Stomach (tissue), 9 donors: ENCODE data around the gene KIAA1671. TPM values are rescaled to one million over a fixed set of nuclear protein-coding genes. Genes with fewer than 3 reads are reported as not detected.
A peak's percentile ranks its signal among the peaks of the same experiment; 100 is the strongest.

Experiments used
- DNase-seq, 2 donors: peaks; one replicate each; pipeline versions ENCODE4 v3.0.0 to v3.0.0-alpha.2; 2013 to 2019
- H3K27ac ChIP-seq, 5 donors: fragments of 200-600 bp in 4 of 5; sonication (generic) in 4 of 5; one replicate each; pipeline ENCODE4 v1.5.1; 2013 to 2019; ENCODE audit warnings: mild to moderate bottlenecking in 1 of 5, moderate library complexity in 1 of 5
- H3K27me3 ChIP-seq, 3 donors: fragments of 200-600 bp; sonication (generic); one replicate each; pipeline ENCODE4 v1.5.1; 2017 to 2019; ENCODE audit warnings: mixed run types in 1 of 3
- H3K36me3 ChIP-seq, 4 donors: fragments of 200-600 bp; sonication (generic); 1 replicate in 3 of 4; 2 replicates in 1 of 4; pipeline ENCODE4 v1.5.1; 2016 to 2019
- H3K4me1 ChIP-seq, 4 donors: fragments of 200-600 bp; sonication (generic); one replicate each; pipeline ENCODE4 v1.5.1; 2016 to 2019
- H3K4me3 ChIP-seq, 4 donors: fragments of 200-600 bp; sonication (generic) in 3 of 4; one replicate each; pipeline ENCODE4 v1.5.1; 2016 to 2019; ENCODE audit warnings: mild to moderate bottlenecking in 1 of 4
- H3K9me3 ChIP-seq, 4 donors: fragments of 200-600 bp; sonication (generic); one replicate each; pipeline ENCODE4 v1.5.1; 2016 to 2019
- EP300 ChIP-seq: sonication (generic); formaldehyde crosslinking; IDR thresholded peaks from one replicate; pipeline ENCODE4 v1.6.1; 2017; ENCODE audit warnings: antibody characterized with exemption
- POLR2A ChIP-seq, 4 donors: fragments of 450-650 bp; IDR thresholded peaks; one replicate each; pipeline ENCODE4 v1.6.1; 2016; ENCODE audit warnings: antibody characterized with exemption in 4 of 4, control low read depth in 2 of 4, mild to moderate bottlenecking in 1 of 4, moderate library complexity in 1 of 4
- POLR2AphosphoS5 ChIP-seq, 3 donors: sonication (generic); formaldehyde crosslinking; IDR thresholded peaks; one replicate each; pipeline ENCODE4 v1.6.1; 2016; ENCODE audit warnings: antibody characterized with exemption in 3 of 3
- WGBS, 5 donors: extraction: QIAGEN DNeasy Blood & Tissue Kit in 3 of 5; methylation state at CpG; one replicate each; pipeline versions ENCODE4 v1.1.5 to v1.1.7; 2013 to 2018; 5-methylcytosine and 5-hydroxymethylcytosine counted together
- intact Hi-C: fragments of 100-400 bp; cut with DNase I; formaldehyde crosslinking; loops from one replicate; pipeline ENCODE4 v1.15.1; 2023; ENCODE audit warnings: low total_unique reads
- polyA plus RNA-seq, 3 donors: library from polyadenylated mRNA; stranded (reverse); fragments of 200-250 nt; gene quantifications; one replicate each; pipeline ENCODE4 v1.2.3, GENCODE V29; 2013
- total RNA-seq, 5 donors: library from RNA; depleted of rRNA; stranded (reverse); fragments of >200 nt; gene quantifications; one replicate each; pipeline versions ENCODE4 v1.1.0 to v1.2.3, GENCODE V29; 2014 to 2016
- TF ChIP-seq, protein P1 (sequence below), 7 experiments: fragments of 450-650 bp in 4 of 7; fragments of 200-600 bp in 3 of 7; sonication (generic) in 3 of 7; IDR thresholded peaks; one replicate each; pipeline ENCODE4 v1.5.1; 2016 to 2019; ENCODE audit warnings: antibody characterized with exemption in 7 of 7, control low read depth in 2 of 7, mild to moderate bottlenecking in 1 of 7
- donor health status: healthy with polysubstance abuse.
- donor health status: Bipolar disorder and iron deficiency.
- donor health status: healthy.

Gene KIAA1671
- total and polyA plus RNA-seq, 8 donors: 5.7 to 80.5 (median 32.5) TPM

DNA sequence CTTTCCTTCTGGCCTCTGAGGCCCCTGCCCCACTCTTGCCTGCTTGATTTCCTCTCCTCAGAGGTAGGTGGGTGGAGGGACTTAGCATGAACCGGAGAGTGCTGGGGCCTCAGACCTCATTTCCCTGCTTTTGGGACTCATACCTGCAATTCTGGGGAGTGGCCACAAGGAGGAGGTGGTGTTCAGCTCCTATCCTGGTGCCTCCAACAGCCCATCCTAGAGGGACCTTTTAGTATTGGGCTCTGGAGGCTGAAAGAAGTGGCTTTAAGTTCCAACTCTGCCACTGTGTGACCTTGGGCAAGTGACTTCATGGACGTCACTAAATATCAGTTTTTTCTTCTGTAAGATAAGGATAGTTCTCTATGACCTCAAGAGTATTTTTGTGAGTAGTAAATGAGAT lies 98.6 kb downstream of the KIAA1671 start:
- no peak for TF ChIP-seq POLR2AphosphoS5 (IDR thresholded peaks at IDR 0.05)
- TF ChIP-seq, protein P1, sequence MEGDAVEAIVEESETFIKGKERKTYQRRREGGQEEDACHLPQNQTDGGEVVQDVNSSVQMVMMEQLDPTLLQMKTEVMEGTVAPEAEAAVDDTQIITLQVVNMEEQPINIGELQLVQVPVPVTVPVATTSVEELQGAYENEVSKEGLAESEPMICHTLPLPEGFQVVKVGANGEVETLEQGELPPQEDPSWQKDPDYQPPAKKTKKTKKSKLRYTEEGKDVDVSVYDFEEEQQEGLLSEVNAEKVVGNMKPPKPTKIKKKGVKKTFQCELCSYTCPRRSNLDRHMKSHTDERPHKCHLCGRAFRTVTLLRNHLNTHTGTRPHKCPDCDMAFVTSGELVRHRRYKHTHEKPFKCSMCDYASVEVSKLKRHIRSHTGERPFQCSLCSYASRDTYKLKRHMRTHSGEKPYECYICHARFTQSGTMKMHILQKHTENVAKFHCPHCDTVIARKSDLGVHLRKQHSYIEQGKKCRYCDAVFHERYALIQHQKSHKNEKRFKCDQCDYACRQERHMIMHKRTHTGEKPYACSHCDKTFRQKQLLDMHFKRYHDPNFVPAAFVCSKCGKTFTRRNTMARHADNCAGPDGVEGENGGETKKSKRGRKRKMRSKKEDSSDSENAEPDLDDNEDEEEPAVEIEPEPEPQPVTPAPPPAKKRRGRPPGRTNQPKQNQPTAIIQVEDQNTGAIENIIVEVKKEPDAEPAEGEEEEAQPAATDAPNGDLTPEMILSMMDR (IDR thresholded peaks at IDR 0.05): peak in 1 of 7 experiments; percentile 8
- Histone ChIP-seq H3K36me3 (peaks cover 0 to 18% (median 16%) of the 10 kb centered on the region in 4 donors), H3K4me3 (no peak overlapping the region), H3K9me3 (peaks cover 0 to 11% (median 4%) of the 10 kb centered on the region in 4 donors), H3K4me1 (peaks cover 0 to 10% (median 3%) of the 10 kb centered on the region in 4 donors), H3K27ac (no peak overlapping the region), H3K27me3 (no peaks in the 10 kb centered on the region)
- 86 to 95% (median 89%) methylated on average over 2 of the region's 2 CpGs for WGBS, 5 donors
- intact Hi-C loops: loop anchor here (5.0 kb wide), 1 partner anchor 114 kb away; no protein-coding TSS in a partner anchor
- no peak for DNase-seq

DNA sequence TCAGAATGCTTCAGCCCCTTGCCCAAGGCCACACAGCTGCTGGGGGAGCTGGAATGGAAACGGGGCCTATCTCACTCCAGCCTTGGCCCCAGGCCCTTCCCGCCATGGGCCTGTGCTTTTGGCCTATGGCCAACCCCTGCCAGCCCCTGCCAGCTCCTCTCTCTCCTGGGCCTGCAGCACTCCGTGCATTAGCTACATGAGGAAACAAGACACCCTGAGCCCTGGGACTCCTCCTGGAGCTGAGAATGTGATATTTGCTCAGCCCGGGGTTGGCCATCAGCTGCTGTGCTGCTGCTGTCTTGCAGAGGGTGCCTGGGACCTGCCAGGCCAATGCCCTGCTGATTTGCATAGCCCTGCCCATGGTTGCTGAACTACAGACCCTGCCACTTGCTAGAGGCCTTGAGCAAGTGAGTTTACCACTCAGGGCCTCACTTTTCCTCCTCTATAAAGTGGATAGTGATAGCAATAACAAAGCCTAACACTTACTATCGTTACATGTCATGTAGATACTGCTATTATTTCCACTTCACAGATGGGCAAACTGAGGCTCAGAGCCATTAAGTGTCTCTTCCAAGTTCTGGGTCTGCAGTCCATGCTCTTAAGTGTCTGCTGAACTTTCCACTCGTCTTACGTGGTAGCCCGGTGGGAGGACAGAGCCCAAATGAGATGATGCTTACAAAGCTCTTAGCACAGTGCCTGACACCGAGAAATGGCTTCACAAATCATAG lies 99.6 kb downstream of the KIAA1671 start:
- 57 to 65% (median 61%) methylated on average over 9 of the region's 9 CpGs for WGBS, 5 donors
- TF ChIP-seq EP300 (no peak), POLR2A (IDR thresholded peaks at IDR 0.05) (no peak), POLR2AphosphoS5 (IDR thresholded peaks at IDR 0.05) (no peak)
- TF ChIP-seq, protein P1 (IDR thresholded peaks at IDR 0.05): no peak
- Histone ChIP-seq H3K27ac (peak overlapping the region in 1 of 5 donors; percentile 2), H3K27me3 (no peaks in the 10 kb centered on the region), H3K4me3 (no peak overlapping the region), H3K36me3 (peaks cover 0 to 18% (median 16%) of the 10 kb centered on the region in 4 donors), H3K9me3 (peaks cover 0 to 11% (median 4%) of the 10 kb centered on the region in 4 donors), H3K4me1 (peaks cover 0 to 10% (median 3%) of the 10 kb centered on the region in 4 donors)
- intact Hi-C loops: loop anchor here (5.0 kb wide), 1 partner anchor 115 kb away; no protein-coding TSS in a partner anchor
- DNase-seq: peak; percentile 61 to 72

DNA sequence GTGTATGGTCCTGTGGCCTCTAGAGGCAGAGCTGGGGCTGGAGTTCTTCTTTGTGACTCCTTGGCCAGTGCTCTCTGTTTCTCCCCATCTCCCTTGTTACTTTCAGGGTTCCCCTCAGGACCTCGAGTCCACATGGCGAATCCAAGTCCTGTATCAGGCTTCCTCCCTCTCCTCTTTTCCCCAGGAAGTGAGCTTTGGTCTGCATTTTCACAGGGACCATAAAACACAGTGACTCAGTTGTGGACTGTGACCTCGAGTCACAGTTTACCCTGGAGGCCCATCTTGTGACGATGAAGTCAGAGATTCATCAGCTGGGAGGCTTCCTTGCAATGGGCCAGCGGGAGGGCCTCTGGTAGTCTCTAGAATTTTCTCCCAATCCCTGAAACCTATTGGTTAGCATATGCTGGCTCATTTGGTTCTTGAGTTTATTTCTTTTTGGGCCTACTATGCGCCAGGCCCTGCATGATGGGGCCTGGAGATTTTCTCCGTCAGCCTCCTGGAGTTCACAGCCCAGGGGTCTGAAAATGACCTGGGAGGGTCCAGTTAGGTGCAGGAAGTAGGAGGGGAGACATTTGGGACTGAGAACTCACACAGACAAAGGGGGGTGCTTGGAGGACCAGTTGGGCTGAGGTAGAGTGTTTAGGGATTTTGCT lies 100.8 kb downstream of the KIAA1671 start:
- no peak overlapping the region for H3K4me3 ChIP-seq
- TF ChIP-seq EP300: no peak
- no peak for TF ChIP-seq POLR2AphosphoS5 (IDR thresholded peaks at IDR 0.05)
- TF ChIP-seq, protein P1 (IDR thresholded peaks at IDR 0.05): no peak
- no peak for TF ChIP-seq POLR2A (IDR thresholded peaks at IDR 0.05)
- H3K27me3 ChIP-seq: no peaks in the 10 kb centered on the region
- intact Hi-C loops: loop anchor here (5.0 kb wide), 1 partner anchor 116 kb away; no protein-coding TSS in a partner anchor
- peaks cover 0 to 10% (median 3%) of the 10 kb centered on the region in 4 donors for H3K4me1 ChIP-seq
- peak overlapping the region in 1 of 5 donors; percentile 11 for H3K27ac ChIP-seq
- H3K36me3 ChIP-seq: peaks cover 0 to 18% (median 16%) of the 10 kb centered on the region in 4 donors
- WGBS, 5 donors: 82 to 90% (median 84%) methylated on average over 7 of the region's 7 CpGs
- H3K9me3 ChIP-seq: peaks cover 0 to 11% (median 4%) of the 10 kb centered on the region in 4 donors
- peak in 1 of 2 donors; percentile 57 for DNase-seq

DNA sequence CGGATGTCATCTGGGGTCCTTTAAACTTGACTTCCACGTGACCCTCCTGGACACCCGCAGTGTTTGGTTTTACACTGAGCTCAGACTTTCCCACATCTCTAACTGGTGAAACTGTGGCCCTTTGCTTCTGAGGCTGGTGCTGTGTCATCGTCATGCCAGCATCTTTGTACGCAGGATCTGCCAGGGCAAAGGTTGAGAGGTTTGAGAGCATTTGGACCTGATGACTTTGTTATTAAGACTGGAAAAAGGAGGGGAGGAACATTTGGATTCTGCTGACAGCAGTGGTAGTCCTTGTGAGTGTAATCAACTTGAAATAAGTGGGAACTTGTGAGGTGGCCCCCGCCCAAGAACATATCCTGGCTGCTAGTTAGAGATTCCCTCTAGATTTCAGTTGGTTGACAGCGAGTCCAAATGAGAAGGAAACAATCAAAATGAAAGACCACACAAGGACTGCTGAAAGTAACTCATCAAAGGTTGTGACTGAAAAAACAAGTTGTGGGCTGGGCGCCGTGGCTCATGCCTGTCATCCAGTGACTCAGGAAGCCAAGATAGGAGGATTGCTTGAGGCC lies 102.5 kb downstream of the KIAA1671 start:
- intact Hi-C loops: loop anchor here (5.0 kb wide), 1 partner anchor 118 kb away; no protein-coding TSS in a partner anchor
- peaks cover 0 to 10% (median 3%) of the 10 kb centered on the region in 4 donors for H3K4me1 ChIP-seq
- H3K36me3 ChIP-seq: peaks cover 0 to 12% (median 10%) of the 10 kb centered on the region in 4 donors
- TF ChIP-seq POLR2A (IDR thresholded peaks at IDR 0.05) (no peak), POLR2AphosphoS5 (IDR thresholded peaks at IDR 0.05) (no peak), EP300 (no peak)
- TF ChIP-seq, protein P1 (IDR thresholded peaks at IDR 0.05): no peak
- H3K27me3 ChIP-seq: no peaks in the 10 kb centered on the region
- H3K27ac ChIP-seq: no peak overlapping the region
- H3K4me3 ChIP-seq: no peak overlapping the region
- no peak for DNase-seq
- H3K9me3 ChIP-seq: peaks cover 0 to 11% (median 4%) of the 10 kb centered on the region in 4 donors
- WGBS, 5 donors: 63 to 79% (median 74%) methylated on average over 9 of the region's 9 CpGs
